ENCODE results near the gene BABAM2. TPM values are rescaled to one million over a fixed set of nuclear protein-coding genes. Genes with fewer than 3 reads are reported as not detected.
A peak's percentile ranks its signal among the peaks of the same experiment; 100 is the strongest.

The BABAM2 gene
- total RNA-seq, 1 donor from 2014 or later: 34.6 TPM

GRCh38 chr2:28291811-28292440, 401.4 kb downstream of the BABAM2 start:
- no peaks in the 10 kb centered on the region for H3K36me3 ChIP-seq
- Mint-ChIP-seq H3K4me1 (peaks cover 10% of the 10 kb centered on the region), H3K27ac (no peak overlapping the region), H3K36me3 (no peaks in the 10 kb centered on the region), H3K27me3 (ENCODE audit: insufficient read depth, low read depth) (no peaks in the 10 kb centered on the region), H3K9me3 (no peaks in the 10 kb centered on the region), H3K4me3 (no peak overlapping the region)
- H3K4me1 ChIP-seq: no peaks in the 10 kb centered on the region
- H2AFZ ChIP-seq (replicated peaks): no peak overlapping the region
- no peaks in the 10 kb centered on the region for H3K27me3 ChIP-seq
- no peak overlapping the region for H3K4me3 ChIP-seq
- no peak for TF ChIP-seq CTCF (IDR thresholded peaks at IDR 0.05)
- TF ChIP-seq EZH2 (IDR thresholded peaks at IDR 0.05): no peak
- no peak for TF ChIP-seq EZH2phosphoT487 (IDR thresholded peaks at IDR 0.05)
- H3K4me2 ChIP-seq: no peak overlapping the region
- no peaks in the 10 kb centered on the region for H4K20me1 ChIP-seq (ENCODE audit: low read depth)
- no peaks in the 10 kb centered on the region for H3K79me2 ChIP-seq (ENCODE audit: low read depth)
- H3K9ac ChIP-seq: no peak overlapping the region
- no peaks in the 10 kb centered on the region for H3F3A ChIP-seq (ENCODE audit: low read depth)
- no peaks in the 10 kb centered on the region for H3K9me3 ChIP-seq (ENCODE audit: low read depth)
- DNase-seq (ENCODE audit: low spot score): no peak
- H3K27ac ChIP-seq: no peak overlapping the region

GRCh38 chr2:28292491-28292890, 402.0 kb downstream of the BABAM2 start:
- no peaks in the 10 kb centered on the region for H3K9me3 Mint-ChIP-seq
- DNase-seq (ENCODE audit: low spot score): no peak
- no peak overlapping the region for H3K27ac Mint-ChIP-seq
- no peak overlapping the region for H3K4me3 ChIP-seq
- H3K9ac ChIP-seq: no peak overlapping the region
- no peaks in the 10 kb centered on the region for H3K79me2 ChIP-seq (ENCODE audit: low read depth)
- peaks cover 4% of the 10 kb centered on the region for H3K4me1 Mint-ChIP-seq
- no peaks in the 10 kb centered on the region for H3K4me1 ChIP-seq
- H3K36me3 Mint-ChIP-seq: no peaks in the 10 kb centered on the region
- H3K4me2 ChIP-seq: no peak overlapping the region
- no peak overlapping the region for H3K4me3 Mint-ChIP-seq
- H3K36me3 ChIP-seq: no peaks in the 10 kb centered on the region
- H3F3A ChIP-seq (ENCODE audit: low read depth): no peaks in the 10 kb centered on the region
- H3K9me3 ChIP-seq (ENCODE audit: low read depth): no peaks in the 10 kb centered on the region
- no peak overlapping the region for H2AFZ ChIP-seq (replicated peaks)
- H3K27ac ChIP-seq: no peak overlapping the region
- H4K20me1 ChIP-seq (ENCODE audit: low read depth): no peaks in the 10 kb centered on the region
- TF ChIP-seq CTCF (IDR thresholded peaks at IDR 0.05): no peak
- no peak for TF ChIP-seq EZH2phosphoT487 (IDR thresholded peaks at IDR 0.05)
- TF ChIP-seq EZH2 (IDR thresholded peaks at IDR 0.05): no peak
- no peaks in the 10 kb centered on the region for H3K27me3 Mint-ChIP-seq (ENCODE audit: insufficient read depth, low read depth)
- no peaks in the 10 kb centered on the region for H3K27me3 ChIP-seq

- Mint-ChIP-seq H3K4me3 (no peak overlapping the region), H3K9me3 (no peaks in the 10 kb centered on the region), H3K27ac (no peak overlapping the region), H3K36me3 (no peaks in the 10 kb centered on the region), H3K27me3 (ENCODE audit: insufficient read depth, low read depth) (no peaks in the 10 kb centered on the region), H3K4me1 (peaks cover 3% of the 10 kb centered on the region)
- no peaks in the 10 kb centered on the region for H3K4me1 ChIP-seq
- no peaks in the 10 kb centered on the region for H3K36me3 ChIP-seq
- no peak overlapping the region for H3K4me2 ChIP-seq
- no peak overlapping the region for H3K4me3 ChIP-seq
- no peaks in the 10 kb centered on the region for H3K27me3 ChIP-seq
- H3K9me3 ChIP-seq (ENCODE audit: low read depth): no peaks in the 10 kb centered on the region
- no peaks in the 10 kb centered on the region for H4K20me1 ChIP-seq (ENCODE audit: low read depth)
- no peak overlapping the region for H3K9ac ChIP-seq
- no peaks in the 10 kb centered on the region for H3K79me2 ChIP-seq (ENCODE audit: low read depth)
- TF ChIP-seq EZH2phosphoT487 (IDR thresholded peaks at IDR 0.05): no peak
- no peak for TF ChIP-seq EZH2 (IDR thresholded peaks at IDR 0.05)
- TF ChIP-seq CTCF (IDR thresholded peaks at IDR 0.05): no peak
- H3F3A ChIP-seq (ENCODE audit: low read depth): no peaks in the 10 kb centered on the region
- no peak overlapping the region for H2AFZ ChIP-seq (replicated peaks)
- H3K27ac ChIP-seq: no peak overlapping the region
- peak; percentile 10 for DNase-seq (ENCODE audit: low spot score)
Measured at GRCh38 chr2:28293416-28293815, 402.9 kb downstream of the BABAM2 start.

Data from neural progenitor cell (in vitro differentiated cells).